Mesenteric fat pad (tissue), 1 donor: Measurements from ENCODE around the gene HIVEP3. TPM values are rescaled to one million over a fixed set of nuclear protein-coding genes. Genes with fewer than 3 reads are reported as not detected.

Experiments used
- DNase-seq: peaks from one replicate; pipeline ENCODE4 v3.0.0-alpha.2; 2020; ENCODE audit warnings: low spot score
- total RNA-seq: library from RNA; stranded (reverse); fragmentation: NEBNext Ultra II Directional; extraction: Animal tissue kit (Norgen Biotek cat#: 25700); gene quantifications from one replicate; pipeline ENCODE4 v1.2.1, GENCODE V29; 2021
- donor health status: DM: yes; HTN: yes; CAD: no.

Gene HIVEP3
- total RNA-seq, 1 donor from 2014 or later, result 19.9 TPM

DNA sequence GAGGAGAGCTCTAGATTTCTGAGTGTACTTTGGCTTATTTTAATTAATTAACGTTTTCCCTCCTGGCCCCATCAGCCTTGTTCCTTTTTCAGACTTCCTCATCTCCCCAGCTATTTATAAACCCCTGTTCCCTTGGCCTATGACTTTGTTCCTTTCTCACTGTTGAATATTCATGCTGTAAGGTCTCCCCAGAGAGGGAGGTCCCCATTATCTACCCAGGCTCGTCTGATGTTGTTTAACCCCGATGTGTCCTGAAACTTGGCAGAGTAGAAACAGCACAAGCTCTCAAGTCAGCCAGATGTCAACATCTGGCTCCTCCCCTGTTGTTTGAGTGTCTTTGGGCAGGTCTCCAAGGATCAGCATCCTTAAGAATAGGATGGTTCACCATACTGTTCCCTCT, 153.6 kb downstream of the HIVEP3 start:
- no peak for DNase-seq

- no peak for DNase-seq
Observed at GRCh38 chr1:41764656-41765055, 154.1 kb downstream of the HIVEP3 start.

- no peak for DNase-seq
Observed at GRCh38 chr1:41762777-41763176, 155.9 kb downstream of the HIVEP3 start.

- no peak for DNase-seq
Observed at GRCh38 chr1:41762251-41762650, 156.5 kb downstream of the HIVEP3 start.

- DNase-seq, result no peak
Observed at GRCh38 chr1:41758904-41759548, 159.7 kb downstream of the HIVEP3 start.

DNA sequence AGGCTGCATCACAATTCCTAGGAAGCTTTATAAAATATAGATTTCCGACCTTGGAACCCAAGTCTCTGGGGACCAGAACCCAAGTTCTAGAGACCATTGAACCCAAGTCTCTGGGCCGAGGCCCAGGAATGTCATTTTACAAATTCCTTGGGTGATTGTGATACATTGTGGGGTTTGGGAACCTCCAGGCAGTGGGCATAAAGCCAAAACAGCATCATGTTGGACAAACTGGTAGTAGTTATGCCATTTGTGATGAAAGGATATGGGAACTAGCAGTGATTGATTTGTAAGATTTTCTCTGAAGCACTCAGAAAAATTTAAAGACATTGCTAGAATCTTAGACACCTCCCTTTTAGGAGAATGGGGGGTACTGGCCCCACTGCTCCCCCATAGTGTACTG, 160.2 kb downstream of the HIVEP3 start:
- no peak for DNase-seq

GRCh38 chr1:41754540-41754939, 164.2 kb downstream of the HIVEP3 start:
- DNase-seq, result no peak

- no peak for DNase-seq
Observed at GRCh38 chr1:41752514-41753170, 166.1 kb downstream of the HIVEP3 start.

- DNase-seq, result no peak
Observed at GRCh38 chr1:41751804-41752513, 166.8 kb downstream of the HIVEP3 start.

- DNase-seq, result no peak
Observed at GRCh38 chr1:41749991-41750745, 168.6 kb downstream of the HIVEP3 start.

- no peak for DNase-seq
Observed at GRCh38 chr1:41745022-41745421, 173.7 kb downstream of the HIVEP3 start.

GRCh38 chr1:41743366-41743765, 175.4 kb downstream of the HIVEP3 start:
- DNase-seq, result no peak

GRCh38 chr1:41742219-41742618, 176.5 kb downstream of the HIVEP3 start:
- no peak for DNase-seq

DNA sequence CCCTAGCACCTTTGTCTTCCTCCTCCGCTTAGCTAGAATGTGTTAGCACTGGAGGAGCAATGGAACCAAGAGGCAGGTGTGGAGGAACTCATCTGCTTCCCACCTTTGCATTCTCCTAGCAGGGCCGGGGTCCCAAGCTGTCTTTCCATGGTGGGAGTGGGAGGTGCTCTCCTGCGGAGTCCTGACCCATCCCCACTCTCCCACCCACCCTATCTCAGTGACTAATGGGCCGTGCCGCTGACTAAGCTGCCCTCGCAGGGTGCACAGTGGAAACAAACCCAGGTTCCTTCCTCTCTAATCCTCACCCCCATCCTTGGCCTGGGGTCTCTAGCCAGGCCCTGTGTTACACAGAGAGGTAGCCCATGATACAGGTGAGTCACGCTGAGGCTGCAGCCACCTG, 177.5 kb downstream of the HIVEP3 start:
- no peak for DNase-seq

DNA sequence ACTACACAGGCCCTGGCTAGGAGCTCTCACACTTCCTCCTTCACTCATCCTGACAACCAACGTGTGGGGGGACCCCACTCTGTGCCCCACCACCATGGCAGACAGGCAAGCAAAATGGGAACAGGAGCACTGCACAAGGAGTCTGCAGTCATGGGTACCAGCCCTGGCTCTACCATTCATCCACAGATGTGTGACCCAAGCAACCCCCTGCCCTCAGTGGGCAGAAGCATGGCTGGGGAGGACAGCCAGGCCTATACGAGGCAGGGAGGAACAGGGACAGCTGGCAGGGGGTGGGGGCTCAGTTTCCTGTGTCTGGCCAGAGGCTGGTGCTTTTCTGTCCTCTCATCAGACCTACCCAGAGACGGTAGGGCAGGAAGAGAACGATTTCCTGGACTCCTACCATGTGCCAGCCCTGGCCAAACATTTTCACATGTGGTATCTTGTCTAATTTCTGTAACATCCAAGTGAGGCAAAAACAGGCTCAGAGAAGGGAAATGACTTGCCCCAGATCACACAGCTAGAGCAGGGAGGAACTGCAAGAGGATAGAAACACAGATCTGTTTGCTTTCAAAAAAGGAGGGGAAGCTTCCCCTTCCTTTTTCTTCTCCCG, 178.0 kb downstream of the HIVEP3 start:
- no peak for DNase-seq

GRCh38 chr1:41740058-41740457, 178.7 kb downstream of the HIVEP3 start:
- DNase-seq, result no peak

GRCh38 chr1:41739061-41739955, 179.4 kb downstream of the HIVEP3 start:
- peak; percentile 92 for DNase-seq

DNA sequence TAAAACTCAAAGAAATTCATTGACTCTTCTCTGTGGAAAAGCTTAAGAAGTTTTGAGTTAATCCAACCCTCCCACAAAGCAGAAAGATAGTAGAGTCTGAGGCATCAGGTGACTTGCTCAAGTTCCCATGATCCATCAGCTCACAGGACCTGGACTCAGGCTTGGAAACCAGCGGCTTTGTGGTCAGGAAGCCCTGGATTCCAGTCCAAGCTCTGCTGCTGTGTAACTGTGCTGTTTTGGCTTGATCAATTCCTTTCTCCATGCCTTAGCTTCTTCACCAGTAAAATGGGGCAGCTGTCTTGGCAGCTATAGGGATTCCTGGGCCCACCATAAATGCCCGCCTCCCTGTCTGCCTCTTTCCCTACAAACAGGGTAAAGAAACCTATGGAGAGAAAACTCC, 180.2 kb downstream of the HIVEP3 start:
- DNase-seq, result no peak

DNA sequence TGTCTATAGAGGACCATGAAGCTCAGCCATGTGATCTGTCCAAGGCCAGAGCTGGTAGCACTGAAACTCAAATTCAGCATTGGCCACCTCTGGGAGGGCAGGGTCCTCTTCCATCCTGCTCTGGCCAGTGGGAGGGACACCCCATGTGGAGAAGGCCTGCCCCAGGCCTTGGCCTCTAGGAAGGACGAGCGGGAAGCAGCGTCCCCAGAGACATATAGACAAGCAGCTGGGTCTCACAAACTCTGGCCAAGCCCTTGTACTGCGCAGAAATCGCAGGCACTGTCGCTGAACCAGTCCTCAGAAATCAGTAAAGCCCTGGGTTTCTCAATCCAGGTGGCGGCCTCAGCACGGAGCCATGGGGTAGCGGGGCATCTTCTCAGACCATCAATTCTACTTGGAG, 180.7 kb downstream of the HIVEP3 start:
- DNase-seq, result no peak

- DNase-seq, result no peak
Observed at GRCh38 chr1:41735631-41736260, 183.0 kb downstream of the HIVEP3 start.
